Right forelimb (tissue), 1 donor: ENCODE results near the gene HIPK1.
A peak's percentile ranks its signal among the peaks of the same experiment; 100 is the strongest.

Source experiments
- DNase-seq: peaks from one replicate; pipeline ENCODE4 v3.0.0-alpha.2; 2018

HIPK1 gene

DNA sequence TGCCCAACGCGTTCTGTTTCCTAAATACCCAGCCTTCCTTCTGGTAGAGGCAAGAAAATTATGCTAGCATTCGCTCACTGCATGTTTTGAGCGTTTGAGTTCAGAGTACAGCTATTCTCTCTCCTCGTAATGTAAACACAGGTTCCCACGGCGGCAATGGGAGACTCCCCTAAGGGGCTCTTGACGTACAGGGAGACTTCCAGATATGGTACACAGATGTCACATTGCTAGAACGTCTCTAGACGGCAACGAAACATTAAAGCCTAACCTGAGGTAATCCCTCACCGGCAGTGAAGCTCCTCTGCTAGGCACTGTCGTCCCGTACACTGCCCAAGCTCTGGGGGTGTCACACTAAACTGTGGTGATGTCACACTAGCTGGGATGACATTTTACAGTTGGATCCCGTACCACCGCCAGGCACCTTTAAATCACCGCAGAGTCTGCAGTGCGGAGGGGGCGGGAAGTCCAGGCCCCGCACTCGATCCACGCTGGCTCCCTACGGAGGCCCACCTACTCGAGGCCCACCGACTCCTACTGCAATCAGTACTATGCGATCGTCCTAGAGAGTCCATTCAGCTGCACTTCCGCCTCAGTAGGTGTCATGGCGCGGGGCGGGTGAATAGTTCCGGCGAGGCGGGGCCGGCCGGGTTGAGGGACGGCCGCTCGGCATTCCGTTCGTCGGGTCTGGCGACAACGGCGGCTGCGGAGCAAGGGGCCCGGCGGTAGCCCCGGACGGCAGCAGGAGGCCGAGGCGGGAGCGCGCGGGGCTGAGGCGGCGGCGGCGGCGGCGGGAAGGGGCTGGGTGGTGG lies at the start of gene HIPK1:
Gene HIPK1 (plus strand): TSS at position 384 of the 809 bp plus-strand sequence.
- DNase-seq = peak; percentile 97

DNA sequence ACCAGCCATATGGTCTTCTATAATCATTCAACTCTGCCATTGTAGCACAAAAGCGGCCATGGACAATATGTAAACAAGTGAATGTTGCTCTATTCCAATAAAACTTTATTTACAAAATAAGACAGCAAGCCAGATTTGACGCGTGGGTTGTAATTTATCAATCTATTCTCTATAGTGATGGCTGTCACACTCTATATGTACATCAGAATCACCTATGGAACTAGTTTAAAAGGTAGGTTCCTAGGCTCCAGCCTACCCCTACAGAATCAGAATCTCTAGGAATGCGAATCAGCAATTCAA lies 49.4 kb upstream of the HIPK1 start:
- no peak for DNase-seq

DNA sequence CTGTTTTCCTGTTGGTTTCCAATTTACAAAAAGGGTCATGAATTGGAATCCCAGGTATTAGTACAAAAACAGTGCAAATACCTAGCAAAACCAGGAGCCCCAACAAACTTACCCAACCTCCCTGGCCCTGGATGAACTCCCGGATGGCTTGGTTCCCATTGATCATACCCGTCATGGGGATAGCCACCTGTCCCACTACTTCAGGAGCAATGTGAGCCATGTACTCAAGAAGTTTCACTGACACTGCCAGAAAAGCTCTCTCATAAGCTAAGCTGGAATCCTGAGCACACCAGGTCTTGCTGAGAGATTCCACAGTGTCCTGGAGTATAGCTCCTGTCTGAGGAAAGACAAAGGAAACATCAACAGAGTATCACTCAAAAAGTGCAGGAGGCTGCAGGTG lies 47.5 kb upstream of the HIPK1 start:
- no peak for DNase-seq

DNA sequence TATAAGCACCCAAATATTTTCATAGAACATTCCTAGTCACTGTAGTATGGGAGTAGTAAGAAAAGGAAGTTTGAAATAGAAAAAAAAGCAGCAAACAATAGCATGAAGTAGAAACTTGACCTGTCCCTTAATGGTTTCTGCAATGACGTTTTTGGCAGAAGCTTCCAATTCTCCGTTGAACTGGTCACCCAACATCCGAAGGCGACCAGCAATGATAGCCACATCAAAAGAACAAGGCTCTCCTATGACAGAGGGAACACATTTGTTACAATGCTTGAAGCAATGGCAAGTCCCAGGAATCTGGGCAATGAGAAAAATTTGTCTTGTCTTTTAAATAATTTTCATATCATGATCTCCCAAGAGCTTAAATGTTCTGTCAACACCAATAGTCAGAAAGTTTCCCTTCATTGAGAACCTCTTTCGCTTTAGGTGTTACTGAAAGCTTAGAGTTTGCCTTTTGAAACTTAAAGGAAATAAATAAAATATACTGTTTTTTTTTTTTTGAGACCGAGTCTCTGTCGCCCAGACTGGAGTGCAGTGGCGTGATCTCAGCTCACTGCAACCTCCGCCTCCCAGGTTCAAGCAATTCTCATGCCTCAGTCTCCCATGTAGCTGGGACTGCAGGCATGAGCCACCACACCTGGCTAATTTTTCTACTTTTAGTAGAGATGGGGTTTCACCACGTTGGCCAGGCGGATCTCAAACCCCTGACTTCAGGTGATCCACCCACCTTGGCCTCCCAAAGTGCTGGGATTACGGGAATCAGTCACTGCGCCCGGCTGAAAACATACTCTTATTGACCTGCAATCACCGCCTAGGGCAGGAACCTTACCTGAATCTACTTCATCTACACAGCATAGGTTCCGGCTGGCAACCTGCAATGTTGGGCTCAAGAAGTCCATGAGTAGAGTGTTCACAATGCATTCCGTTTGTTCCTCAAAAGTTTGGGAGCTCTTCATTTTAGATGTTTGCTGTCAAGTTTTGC lies 42.4 kb upstream of the HIPK1 start:
- DNase-seq = no peak

DNA sequence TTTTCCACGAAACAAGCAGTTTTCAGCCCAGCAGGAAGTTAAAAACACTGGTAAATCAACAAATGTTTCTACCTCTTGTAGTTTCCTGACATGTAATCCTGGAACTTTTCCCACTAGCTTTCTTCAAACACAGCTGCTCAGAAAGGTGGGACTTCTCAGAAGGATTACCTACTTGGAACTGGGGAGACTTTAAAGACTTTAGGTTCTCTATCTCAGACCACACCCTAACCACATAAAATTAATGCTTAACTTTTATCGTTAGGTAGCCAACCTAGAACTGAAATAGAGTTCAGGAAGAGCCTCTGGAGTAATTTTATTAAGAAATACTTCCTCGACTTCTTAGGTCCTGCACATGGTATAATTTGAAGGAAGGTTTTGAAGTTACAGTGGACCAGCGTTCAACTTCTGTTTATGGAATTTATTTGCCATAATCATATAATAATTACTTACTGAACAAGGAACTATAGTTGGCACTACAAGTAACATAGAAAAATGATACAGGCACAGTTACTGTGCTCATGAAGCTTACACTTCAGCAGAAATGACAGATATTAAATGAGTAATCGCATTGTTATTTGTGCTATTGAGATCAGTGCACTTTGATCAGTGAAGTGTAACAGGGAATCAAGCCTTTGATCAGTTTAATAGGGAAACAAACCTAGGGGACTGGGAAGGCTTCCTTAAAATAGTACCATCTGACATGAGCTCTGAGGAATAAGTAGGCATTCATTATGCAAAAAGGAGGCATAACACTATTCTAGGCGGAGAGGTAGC lies 41.5 kb upstream of the HIPK1 start, which contains the start of gene BCL2L15:
Gene BCL2L15 (minus strand): TSS at position 180 of the 774 bp plus-strand sequence. CDS start 206 bp downstream, outside the sequence.
- no peak for DNase-seq

DNA sequence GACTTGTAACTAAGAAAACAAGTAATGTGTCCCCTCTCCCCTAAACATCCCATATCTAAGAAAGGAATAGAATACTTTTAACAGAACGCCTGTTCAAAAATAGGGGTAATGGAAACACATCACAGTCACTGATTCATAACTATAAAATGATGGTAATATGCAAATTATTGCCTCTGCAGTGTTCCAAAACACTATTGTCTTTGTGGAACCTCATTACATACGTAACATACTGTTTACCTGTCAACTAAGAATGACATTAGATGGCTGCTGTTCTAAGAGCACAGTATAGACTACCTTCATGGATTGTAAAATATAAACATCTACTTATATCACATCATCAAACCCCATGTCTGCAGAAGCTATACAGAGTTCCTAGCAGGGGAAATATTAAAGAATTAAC lies 38.3 kb upstream of the HIPK1 start:
- no peak for DNase-seq

DNA sequence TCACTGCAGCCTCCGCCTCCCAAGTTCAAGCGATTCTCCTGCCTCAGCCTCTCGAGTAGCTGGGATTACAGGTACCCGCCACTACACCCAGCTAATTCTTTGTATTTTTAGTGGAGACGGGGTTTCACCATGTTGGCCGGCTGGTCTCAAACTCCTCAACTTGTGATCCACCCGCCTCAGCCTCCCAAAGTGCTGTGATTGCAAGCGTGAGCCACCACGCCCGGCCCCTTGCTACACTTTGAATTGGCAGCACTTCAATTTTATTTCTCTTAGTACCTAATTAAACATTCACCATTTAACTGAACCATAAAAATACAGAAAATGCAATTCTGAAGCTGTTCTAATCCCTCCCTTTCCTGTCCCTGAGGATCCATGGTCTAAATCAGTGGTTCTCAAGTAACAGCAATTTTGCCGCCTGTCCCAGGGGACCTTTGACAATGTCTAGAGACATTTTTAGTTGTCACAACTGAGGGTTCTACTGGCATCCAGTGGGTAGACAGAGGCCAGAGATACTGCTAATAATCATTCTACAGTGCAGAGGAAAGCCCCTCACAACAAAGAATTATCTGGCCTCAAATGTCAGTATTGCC lies 37.4 kb upstream of the HIPK1 start:
- no peak for DNase-seq

DNA sequence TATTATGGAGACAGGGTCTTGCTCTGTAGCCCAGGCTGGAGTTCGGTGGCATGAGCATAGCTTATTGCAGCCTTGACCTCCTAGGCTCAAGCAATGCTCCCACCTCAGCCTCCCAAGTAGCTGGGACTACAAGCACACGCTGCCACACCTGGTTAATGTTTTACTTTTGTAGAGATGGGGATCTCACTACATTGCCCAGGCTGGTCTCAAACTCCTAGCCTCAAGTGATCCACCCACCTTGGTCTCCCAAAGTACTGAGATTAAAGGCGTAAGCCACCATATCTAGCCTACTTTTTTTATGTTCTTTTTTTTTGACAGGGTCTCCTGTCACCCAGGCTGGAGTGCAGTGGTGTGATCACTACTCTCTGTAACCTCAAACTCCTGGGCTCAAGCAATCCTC lies 35.9 kb upstream of the HIPK1 start:
- no peak for DNase-seq

DNA sequence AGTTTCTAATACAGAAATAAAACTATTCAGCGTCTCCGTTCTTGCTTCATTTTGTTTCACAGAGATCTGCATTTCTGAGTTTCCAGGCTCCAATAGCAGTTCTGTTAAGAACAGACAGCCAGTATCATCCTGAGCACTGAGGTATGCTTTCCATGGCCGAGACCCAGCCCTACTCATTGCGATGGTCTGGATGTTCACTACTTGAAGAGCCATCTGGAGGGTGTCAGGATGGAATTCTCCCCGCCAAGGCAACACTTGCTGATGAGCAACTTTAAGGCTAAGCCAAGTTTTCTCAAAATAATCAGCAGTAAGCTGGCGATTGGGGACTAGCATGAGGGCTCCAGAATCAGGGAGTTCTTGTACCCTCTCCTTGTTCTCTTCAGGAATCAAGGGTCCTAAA lies 34.0 kb upstream of the HIPK1 start:
- DNase-seq = no peak

DNA sequence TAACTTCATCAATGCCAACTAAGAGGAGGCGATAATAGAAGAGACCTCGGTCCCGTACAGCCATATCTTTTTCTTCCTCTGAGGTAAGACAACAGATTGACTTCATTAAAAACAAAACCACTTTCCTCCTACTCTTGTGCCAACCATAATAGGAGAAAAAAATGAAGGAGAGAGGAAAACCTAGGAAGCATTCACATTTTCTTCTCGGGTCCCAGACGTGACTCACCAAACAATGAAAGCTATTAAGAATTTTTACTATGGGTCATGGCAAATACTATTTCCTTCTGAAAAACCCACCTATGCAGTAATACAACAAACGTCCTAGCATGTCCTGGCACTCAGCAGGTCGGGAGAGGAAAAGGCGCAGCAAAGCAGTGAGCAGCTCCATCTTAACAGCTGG lies 33.2 kb upstream of the HIPK1 start:
- no peak for DNase-seq

DNA sequence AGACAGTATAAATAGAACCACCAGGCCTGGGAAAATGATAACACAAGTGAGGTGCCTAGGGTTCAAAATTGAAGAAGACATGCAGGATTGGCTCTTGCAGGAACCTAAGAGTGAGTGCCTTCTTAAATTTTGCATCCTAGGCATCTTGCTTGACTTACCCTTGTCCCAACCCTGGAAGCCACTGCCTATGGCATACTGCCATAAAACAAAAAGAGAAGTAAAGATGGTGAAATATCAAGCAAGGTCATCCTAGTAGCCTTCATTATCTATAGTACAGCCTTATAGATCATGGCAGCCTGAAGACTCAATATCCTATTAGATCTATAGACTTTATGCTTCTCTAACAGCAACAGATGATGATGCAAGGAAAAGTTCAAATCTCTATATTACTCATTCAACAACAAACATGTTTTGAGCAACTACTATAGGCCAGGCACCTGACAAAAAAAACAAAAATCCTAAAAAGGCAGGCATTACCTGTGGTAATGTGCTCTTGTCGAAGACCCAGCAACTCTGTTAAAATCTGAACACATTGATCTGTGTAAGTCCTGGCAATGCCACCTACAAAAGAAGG lies 30.8 kb upstream of the HIPK1 start:
- DNase-seq = no peak

DNA sequence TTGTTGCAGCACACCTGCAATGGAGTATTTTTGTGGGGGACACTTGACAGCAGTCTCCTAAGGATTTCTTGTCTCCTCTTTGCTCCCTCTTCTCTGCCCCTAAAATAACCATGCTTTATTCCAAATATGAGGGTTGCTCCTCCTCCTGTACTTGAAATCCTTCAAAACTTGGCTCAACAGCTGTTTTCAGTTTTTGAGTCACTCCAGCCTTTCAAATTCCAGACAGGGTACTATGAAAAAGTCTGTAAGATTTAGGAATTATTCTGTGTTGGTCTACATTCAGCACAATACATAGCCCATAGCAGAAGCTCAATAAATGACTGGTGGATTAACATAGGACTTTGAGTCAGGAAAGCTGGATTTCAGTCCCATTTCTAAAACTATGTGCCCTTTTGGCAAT lies 30.0 kb upstream of the HIPK1 start:
- no peak for DNase-seq

DNA sequence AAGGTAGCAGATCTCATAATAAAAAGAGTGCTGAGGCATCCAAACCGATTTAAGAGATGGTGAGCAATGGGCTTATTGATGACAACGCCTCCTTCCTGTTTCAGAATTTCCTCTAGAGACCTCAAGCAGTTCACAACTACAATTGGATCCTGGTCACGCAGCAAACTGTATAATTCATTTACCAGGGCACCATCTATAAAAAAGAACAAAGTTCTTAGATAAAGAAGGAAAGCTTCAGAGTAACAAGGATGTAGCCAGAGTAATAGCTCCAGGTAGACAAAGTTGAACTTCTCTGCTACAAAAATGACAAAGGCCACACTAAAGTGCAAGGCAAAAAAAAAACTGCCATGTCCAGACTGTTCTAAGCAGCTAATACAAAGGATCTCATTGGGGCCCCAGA lies 27.9 kb upstream of the HIPK1 start:
- no peak for DNase-seq

DNA sequence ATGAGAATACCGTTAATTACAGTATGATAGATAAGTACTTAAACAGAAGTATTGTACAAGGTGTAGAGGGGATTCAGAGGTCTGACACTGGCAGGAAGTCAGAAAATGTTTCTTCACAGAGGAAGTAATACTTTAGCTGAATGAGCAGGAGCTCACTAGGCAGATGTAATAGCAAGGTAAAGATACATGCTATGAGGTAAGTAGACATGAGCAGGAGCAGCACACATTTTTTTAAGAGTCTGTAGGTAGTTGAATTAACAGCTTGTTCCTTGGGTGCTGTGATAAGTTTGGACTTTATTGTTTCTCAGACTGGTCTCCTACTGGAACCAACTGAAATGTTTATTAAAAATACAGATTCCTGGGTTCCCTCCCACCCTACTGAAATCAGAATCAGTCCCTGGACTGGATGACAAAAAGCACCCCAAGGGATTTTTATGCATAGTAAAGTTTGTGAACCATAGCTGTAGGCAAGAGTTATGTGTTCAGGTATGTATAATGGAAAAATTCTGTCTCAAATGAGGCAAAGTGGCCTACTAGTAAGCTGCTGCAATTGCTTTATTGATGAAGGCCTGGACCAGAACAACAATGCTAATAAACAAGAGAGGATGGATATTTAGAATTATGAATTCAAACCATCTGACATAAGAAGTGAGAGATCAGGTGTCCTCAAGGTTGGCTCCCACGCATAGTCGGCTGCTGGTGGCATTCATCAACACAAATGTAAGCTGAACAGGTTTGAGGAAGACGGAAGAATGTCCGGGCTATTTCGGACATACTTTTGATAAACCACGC lies 25.4 kb upstream of the HIPK1 start:
- DNase-seq = no peak

DNA sequence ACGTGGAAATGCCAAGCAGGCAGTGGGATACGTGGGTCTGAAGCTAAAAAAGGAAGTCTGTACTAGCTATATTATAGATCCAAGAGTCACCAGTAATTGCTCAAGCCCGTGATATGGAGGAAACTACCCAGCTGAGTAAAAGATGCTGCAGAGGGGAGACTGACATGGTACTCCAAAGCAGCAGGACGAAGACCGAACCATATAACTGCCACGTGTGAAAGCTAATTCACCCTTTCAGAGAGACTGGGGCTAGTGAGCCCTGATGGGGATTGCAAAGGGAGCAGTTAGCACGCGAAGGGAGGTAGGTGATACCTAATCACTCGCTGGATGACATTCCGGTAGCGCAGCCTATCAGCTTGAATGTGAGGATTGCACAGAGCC lies 24.8 kb upstream of the HIPK1 start:
- no peak for DNase-seq

DNA sequence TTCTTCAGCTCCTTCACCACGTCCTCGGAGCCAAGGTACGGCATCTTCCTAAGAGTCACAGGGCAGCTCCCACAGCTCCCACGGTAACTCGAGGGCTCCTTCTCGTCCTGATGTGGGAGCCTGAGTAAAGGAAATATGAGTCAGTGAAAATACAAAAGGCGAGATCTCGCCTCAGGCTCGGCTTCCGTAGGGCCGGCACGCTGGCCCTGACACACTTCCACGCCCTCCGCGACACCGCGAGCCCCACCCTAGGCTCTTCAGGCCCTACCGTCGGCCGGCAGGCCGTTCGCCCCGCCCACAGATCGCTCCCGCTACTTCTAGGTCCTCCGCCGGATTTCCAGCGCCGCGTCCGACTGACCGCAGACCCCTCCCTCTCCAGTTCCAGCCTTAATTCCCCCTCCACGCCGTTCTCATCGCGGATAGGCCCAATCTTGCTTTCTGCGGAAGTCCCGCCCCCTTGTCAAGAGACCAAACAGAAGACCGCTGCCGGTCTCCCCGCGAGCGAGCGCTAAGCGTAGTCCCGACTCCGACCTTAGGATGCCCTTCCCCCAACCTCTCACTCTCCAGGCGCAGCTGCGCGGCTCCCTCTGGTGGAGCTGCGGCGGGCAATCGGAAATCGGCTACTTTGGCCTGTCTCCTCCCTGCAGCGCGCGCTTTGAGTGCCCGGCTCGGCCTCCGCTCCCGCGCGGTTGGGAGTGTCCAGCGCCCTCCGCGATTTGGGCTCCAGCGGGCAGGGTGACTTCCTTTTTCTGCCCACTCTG lies 24.3 kb upstream of the HIPK1 start, which contains the start of the genes AP4B1 and DCLRE1B:
Gene AP4B1 (minus strand): TSS at position 126 of the 761 bp plus-strand sequence. CDS start 82 bp downstream, at position 44.
Gene DCLRE1B (plus strand): TSS at position 653 of the 761 bp plus-strand sequence. CDS start 261 bp downstream, outside the sequence.
- peak; percentile 98 for DNase-seq

DNA sequence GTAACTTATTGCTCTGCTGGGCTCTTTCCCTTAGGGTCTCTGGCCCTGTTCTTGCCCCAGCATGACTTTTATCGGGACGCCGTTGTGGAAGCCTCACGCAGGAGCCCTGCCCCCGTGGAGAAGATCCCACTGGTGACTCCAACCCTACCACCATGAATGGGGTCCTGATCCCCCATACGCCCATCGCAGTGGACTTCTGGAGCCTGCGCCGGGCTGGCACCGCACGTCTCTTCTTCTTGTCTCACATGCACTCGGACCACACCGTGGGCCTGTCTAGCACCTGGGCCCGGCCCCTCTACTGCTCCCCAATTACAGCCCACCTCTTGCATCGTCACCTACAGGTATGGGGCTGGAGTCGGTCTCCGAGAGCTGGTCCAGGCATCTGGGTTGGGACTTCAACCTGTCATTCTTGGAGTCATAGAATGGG lies 23.7 kb upstream of the HIPK1 start:
- no peak for DNase-seq

DNA sequence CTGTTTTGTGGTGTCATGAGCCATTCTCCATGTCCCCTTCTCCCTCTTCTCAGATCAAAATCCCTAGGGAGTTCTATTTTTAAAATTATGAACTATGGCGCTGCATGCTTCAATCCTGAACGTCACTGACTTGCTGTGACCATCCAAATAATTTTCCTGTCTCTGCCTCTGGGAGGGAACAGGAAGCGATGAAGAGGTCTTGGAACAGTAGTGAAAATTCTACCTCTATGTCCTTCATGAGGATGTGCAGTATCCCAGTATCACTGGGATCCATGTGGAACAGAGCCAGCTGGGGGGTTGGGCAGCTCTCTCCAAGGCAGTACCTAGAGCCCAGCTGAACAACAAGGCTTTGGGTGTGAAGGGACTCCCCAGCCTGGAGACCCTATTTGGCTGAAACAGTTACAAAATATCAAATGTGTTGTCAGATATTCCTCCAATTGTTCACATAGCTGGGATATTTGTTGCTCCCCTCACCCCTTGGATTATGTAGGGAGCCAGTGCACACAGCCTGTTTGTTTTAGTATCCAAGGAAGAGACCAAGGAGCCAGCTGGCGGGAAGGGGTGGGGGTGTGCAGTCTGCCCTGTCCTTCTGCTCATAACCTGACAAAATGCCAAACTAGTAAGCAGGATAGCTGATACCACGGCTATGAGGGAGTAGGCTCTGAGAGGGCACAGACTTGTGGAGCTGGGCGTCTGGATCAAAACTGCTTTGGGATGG lies 16.4 kb upstream of the HIPK1 start:
- DNase-seq = peak; percentile 63

DNA sequence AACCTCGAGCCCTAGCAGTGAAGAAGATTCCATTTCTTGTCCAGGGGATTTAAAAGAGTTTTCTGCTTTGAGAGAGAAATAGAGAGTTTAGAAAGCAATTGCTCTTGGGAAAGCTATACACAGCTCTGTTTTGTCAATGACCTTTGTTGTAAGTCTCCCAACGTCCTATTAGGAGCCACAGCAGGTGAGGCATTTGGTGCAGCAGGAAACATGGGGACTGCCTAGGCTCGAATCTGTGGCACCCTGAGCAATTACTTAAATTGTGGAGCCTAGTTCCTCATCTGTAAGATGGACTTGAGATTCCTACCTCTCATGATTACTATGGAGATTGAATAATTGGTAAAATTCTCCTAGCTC lies 15.8 kb upstream of the HIPK1 start:
- no peak for DNase-seq
